ENCODE data around the gene TRIM45. TPM values are rescaled to one million over a fixed set of nuclear protein-coding genes. Genes with fewer than 3 reads are reported as not detected.
"Not testable (repeated sequence)": the region's sequence is repeated elsewhere in the genome, so short reads cannot be mapped to it uniquely, and the experiment has no call there.

The TRIM45 gene
- total and polyA plus RNA-seq, 12 donors = 0.85 to 44.0 (median 5.0) TPM

GRCh38 chr1:117166076-117166475 is 44.5 kb upstream of the TRIM45 start:
- no peaks in the 10 kb centered on the region for H3K4me1 ChIP-seq (replicated peaks in 1 of 2)
- H3K4me3 ChIP-seq = no peak overlapping the region
- WGBS, 4 donors = 63 to 94% (median 92%) methylated on average over 2 of the region's 2 CpGs
- intact Hi-C loops (cut with DNase I) = no loop called here
- H3K36me3 ChIP-seq (replicated peaks in 1 of 2) = no peaks in the 10 kb centered on the region
- H3K9me3 ChIP-seq (replicated peaks in 1 of 3) = no peaks in the 10 kb centered on the region
- H3K27me3 ChIP-seq = no peaks in the 10 kb centered on the region
- DNase-seq = no peak
- TF ChIP-seq CTCF (IDR thresholded peaks at IDR 0.05) (no peak), POLR2A (IDR thresholded peaks at IDR 0.05) (no peak)
- H3K27ac ChIP-seq = no peak overlapping the region

- intact Hi-C loops (cut with DNase I) = no loop called here
- H3K27me3 ChIP-seq = no peaks in the 10 kb centered on the region
- H3K27ac ChIP-seq = no peak overlapping the region
- no peaks in the 10 kb centered on the region for H3K9me3 ChIP-seq (replicated peaks in 1 of 3)
- H3K4me3 ChIP-seq = no peak overlapping the region
- TF ChIP-seq CTCF (IDR thresholded peaks at IDR 0.05) (no peak), POLR2A (IDR thresholded peaks at IDR 0.05) (no peak)
- no peak for DNase-seq
- H3K4me1 ChIP-seq (replicated peaks in 1 of 2) = no peaks in the 10 kb centered on the region
- no peaks in the 10 kb centered on the region for H3K36me3 ChIP-seq (replicated peaks in 1 of 2)
- WGBS, 4 donors = 77 to 93% (median 84%) methylated on average over 4 of the region's 4 CpGs
Measured at GRCh38 chr1:117164209-117164608, 42.7 kb upstream of the TRIM45 start.

GRCh38 chr1:117162816-117163215 is 41.3 kb upstream of the TRIM45 start:
- intact Hi-C loops (cut with DNase I) = no loop called here
- no peaks in the 10 kb centered on the region for H3K27me3 ChIP-seq
- no peaks in the 10 kb centered on the region for H3K9me3 ChIP-seq (replicated peaks in 1 of 3)
- no peak for TF ChIP-seq CTCF (IDR thresholded peaks at IDR 0.05)
- TF ChIP-seq POLR2A (IDR thresholded peaks at IDR 0.05) = no peak
- no peak for DNase-seq
- H3K27ac ChIP-seq = no peak overlapping the region
- WGBS, 4 donors = 73 to 81% (median 79%) methylated on average over 6 of the region's 6 CpGs
- H3K4me1 ChIP-seq (replicated peaks in 1 of 2) = no peaks in the 10 kb centered on the region
- H3K36me3 ChIP-seq (replicated peaks in 1 of 2) = no peaks in the 10 kb centered on the region
- no peak overlapping the region for H3K4me3 ChIP-seq

GRCh38 chr1:117161887-117162286 is 40.3 kb upstream of the TRIM45 start:
- Histone ChIP-seq H3K36me3 (replicated peaks in 1 of 2) (no peaks in the 10 kb centered on the region), H3K4me3 (no peak overlapping the region)

GRCh38 chr1:117151305-117151704 is 29.8 kb upstream of the TRIM45 start:
- H3K36me3 ChIP-seq (replicated peaks in 1 of 2); H3K4me3 ChIP-seq; H3K27ac ChIP-seq; H3K27me3 ChIP-seq; H3K4me1 ChIP-seq (replicated peaks in 1 of 2); DNase-seq; H3K9me3 ChIP-seq (replicated peaks in 1 of 3); intact Hi-C loops (cut with DNase I): not testable (repeated sequence)
- 82 to 97% (median 88%) methylated on average over 5 of the region's 5 CpGs for WGBS, 4 donors

More at GRCh38 chr1:117161887-117162286, 40.3 kb upstream of the TRIM45 start:
- intact Hi-C loops (cut with DNase I) = no loop called here
- TF ChIP-seq CTCF (IDR thresholded peaks at IDR 0.05) (no peak), POLR2A (IDR thresholded peaks at IDR 0.05) (no peak)
- Histone ChIP-seq H3K27ac (no peak overlapping the region), H3K27me3 (no peaks in the 10 kb centered on the region), H3K4me1 (replicated peaks in 1 of 2) (no peaks in the 10 kb centered on the region), H3K9me3 (replicated peaks in 1 of 3) (no peaks in the 10 kb centered on the region)
- DNase-seq = no peak
- WGBS, 4 donors = 38 to 56% (median 42%) methylated on average over 1 of the region's 1 CpG
